Esophagus squamous epithelium (tissue), 4 donors: ENCODE measurements around the gene NEK9.

ENCODE experiments used
- POLR2A ChIP-seq, 4 donors: fragments of 450-650 bp; IDR thresholded peaks; one replicate each; pipeline ENCODE4 v1.6.1; 2017; ENCODE audit warnings: antibody characterized with exemption in 4 of 4, mild to moderate bottlenecking in 4 of 4, moderate library complexity in 3 of 4
- TF ChIP-seq, protein P1 (sequence below), 6 experiments: fragments of 450-650 bp in 4 of 6; fragments of 200-600 bp in 2 of 6; sonication (generic) in 2 of 6; IDR thresholded peaks; one replicate each; pipeline ENCODE4 v1.5.1; 2016 to 2019; ENCODE audit warnings: antibody characterized with exemption in 6 of 6, mild to moderate bottlenecking in 4 of 6, moderate library complexity in 4 of 6

DNA sequence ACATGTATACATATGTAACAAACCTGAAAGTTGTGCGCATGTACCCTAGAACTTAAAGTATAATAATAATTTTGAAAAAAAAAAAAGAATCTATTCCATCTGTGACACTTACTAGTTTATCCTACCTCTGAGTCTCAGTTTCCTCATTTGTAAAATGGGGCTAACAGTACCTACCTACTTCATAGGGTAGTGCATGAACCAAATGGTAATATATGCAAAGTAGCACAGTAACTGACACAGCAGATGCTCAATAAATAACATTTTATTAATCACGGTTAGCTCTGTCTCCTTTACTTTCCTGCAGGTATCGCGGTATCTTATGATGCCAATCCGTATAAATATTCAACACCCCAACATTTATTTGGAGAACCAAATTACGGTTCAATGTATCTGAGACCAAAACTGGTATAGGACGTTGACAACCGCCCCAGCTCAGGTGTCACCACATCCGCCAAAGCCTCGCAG lies 48.9 kb upstream of the NEK9 start:
- TF ChIP-seq, protein P1, sequence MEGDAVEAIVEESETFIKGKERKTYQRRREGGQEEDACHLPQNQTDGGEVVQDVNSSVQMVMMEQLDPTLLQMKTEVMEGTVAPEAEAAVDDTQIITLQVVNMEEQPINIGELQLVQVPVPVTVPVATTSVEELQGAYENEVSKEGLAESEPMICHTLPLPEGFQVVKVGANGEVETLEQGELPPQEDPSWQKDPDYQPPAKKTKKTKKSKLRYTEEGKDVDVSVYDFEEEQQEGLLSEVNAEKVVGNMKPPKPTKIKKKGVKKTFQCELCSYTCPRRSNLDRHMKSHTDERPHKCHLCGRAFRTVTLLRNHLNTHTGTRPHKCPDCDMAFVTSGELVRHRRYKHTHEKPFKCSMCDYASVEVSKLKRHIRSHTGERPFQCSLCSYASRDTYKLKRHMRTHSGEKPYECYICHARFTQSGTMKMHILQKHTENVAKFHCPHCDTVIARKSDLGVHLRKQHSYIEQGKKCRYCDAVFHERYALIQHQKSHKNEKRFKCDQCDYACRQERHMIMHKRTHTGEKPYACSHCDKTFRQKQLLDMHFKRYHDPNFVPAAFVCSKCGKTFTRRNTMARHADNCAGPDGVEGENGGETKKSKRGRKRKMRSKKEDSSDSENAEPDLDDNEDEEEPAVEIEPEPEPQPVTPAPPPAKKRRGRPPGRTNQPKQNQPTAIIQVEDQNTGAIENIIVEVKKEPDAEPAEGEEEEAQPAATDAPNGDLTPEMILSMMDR (IDR thresholded peaks at IDR 0.05) = no peak
- no peak for TF ChIP-seq POLR2A (IDR thresholded peaks at IDR 0.05)
